KG1 (cell line): ENCODE data around the gene RNASET2.
A peak's percentile ranks its signal among the peaks of the same experiment; 100 is the strongest.
"Not testable (repeated sequence)": the region's sequence is repeated elsewhere in the genome, so short reads cannot be mapped to it uniquely, and the experiment has no call there.

Source experiments
- DNase-seq: peaks from one replicate; lab custom pipeline; 2025; lab: John Stamatoyannopoulos, UW

RNASET2 gene

DNA sequence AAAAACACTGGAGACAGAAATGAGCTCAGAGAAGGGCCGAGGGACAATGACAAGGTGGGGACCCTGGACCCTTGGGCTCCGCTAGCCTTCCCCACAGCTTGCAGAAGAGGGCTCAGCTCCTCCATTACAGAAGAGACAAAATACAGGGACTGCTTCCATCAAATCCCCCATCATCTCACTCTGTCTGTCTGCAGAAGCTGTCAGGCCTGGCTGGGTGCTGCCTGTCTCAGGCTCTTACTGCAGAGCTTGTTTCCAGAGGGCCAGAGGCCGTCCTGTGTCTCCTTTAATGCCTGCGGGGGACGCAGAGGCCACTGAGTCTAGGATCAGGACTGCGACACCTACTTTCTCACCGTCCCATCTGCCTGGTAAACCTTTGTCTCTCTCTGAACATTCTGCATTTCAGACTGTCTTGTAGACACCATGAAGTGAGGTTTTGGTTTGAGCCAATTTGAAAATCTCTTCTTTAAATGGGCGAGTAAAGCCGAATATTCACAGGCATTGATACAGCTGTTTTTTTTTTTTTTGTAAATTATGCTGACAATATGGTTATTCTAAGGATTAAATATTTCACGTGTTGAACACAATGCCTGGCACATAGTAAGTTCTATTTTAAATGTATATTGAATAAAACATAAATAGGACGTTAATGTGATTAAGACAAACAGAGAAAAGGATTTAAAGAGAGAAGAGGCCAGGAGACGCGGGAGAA is 28.3 kb downstream of the RNASET2 start:
- no peak for DNase-seq

DNA sequence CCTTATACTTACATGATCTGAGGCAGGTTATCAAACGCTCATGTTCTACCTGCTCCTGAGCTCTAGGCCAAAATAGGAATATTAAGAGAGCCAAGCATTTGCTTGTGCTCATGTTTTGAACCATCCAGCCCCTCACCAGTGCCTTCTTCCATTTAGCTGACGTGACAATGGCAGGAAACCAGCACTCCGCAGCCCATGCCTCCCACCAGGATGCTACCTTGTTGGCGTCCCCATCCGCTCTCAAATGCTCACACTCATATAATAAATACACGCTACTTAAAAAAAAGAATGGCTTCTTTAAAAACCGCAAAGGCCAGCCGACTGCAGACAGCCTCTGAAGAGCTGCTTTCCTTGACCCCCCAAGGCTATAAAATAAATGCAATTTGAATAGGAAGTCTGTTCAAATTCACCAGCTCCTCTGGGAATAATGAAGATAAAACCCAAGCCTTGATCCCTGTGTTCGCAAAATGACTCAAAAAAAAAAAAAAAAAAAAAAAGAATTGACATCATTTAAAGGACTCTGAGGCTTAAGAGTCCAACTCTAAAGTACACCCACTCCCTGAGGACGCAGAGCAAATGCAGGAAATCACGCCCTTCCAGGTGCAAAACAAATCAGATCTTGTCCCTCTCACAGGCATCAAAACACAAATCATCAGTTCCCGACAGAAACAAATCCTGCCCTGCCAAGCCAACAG is 29.0 kb downstream of the RNASET2 start:
- DNase-seq: no peak

- DNase-seq: no peak
Measured at GRCh38 chr6:166926748-166927147, 29.6 kb downstream of the RNASET2 start.

DNA sequence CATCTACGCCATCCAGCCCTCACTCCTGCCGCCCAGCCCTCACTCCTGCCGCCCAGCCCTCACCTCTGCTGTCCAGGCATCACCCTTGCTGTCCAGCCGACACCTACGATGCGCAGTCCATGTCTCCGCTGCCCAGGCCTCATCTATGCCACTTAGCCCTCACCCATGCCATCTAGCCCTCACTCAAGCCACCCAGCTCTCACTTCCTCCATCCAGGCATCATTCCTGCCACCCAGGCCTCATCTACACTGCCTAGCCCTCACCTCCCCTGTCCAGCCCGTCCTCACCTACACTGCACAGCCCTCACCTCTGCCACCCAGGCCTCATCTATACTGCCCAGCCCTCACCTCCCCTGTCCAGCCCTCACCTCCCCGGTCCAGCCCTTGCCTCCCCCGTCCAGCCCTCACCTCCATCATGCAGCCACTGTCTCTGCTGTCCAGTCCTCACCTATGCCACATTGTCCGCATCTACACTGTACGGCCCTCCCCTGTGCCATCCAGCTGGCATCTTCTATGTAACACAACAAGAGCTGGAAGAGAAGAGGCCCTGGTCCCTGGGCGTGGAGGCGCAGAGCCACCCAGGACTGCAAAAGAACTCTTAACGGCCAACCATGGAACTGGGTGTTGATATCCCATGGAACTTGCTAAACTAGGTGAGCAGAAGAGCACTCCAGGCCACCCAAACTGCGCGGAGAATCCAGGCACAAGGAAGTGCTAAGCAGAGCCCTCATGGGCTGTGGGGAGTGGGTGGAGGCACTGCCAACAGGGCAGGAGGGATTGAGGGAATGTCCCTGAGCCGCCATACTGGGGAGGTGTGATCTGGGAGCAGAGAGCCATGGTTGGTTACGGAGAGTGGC is 31.0 kb downstream of the RNASET2 start:
- DNase-seq: no peak

- DNase-seq: no peak
Measured at GRCh38 chr6:166924531-166924930, 31.8 kb downstream of the RNASET2 start.

- DNase-seq: no peak
Measured at GRCh38 chr6:166922937-166923336, 33.4 kb downstream of the RNASET2 start.

DNA sequence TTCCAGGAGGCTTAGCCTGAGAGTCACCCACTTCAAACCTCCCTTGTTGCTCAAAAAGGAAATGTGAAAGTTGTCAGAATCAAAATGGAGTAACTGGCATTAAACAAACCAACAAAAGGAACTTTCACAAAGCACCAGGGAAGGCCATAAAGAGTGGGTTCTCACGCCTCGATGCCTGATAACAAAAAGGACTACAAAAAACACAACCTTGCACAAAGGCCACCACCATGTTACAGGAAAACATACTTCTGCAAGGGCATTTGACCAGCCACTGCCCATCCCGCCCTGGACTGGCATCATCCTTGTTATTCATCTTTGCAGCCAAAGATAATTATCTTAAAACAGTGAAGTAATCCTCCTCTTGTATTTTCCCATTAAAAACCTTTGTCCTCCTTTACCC is 34.8 kb downstream of the RNASET2 start:
- DNase-seq: no peak

DNA sequence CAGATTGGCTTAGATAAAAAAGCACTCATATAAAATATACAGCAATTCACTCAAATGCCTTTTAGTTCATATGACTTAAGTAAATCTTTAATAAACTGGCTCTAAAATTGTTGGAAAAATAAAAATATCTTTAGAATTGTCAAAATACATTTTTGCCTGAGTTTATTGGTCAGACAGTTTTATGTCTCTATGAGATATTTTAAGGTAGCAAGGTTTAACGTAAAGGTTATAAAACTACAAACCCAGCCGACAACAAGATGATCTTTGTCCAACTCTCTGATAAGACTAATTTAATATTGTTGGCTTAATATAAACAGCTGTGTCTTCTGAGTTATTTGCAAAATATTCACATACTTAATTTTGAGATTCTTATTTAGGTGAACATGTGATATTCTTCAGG is 39.5 kb downstream of the RNASET2 start:
- DNase-seq: no peak

DNA sequence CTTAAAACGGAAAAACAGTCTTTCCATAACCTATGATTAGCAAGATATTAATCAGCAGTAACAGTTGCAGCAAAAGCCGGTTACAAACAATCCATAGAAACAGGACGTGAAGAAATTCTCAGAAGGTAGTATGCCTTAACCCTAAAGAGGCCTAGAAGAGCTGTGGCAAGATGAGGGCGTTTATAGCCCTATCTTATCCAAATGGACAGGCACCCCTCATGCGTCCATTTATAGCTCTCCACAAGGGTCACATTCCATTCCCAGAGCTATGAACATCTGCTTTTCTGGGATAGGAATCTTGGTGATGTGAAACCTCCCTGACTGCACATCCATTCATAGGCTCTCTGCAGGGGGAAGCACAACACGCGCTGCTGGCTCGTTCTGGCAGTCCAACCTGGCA is 40.9 kb downstream of the RNASET2 start:
- not testable (repeated sequence) for DNase-seq

- not testable (repeated sequence) for DNase-seq
Measured at GRCh38 chr6:166914952-166915351, 41.4 kb downstream of the RNASET2 start.

- no peak for DNase-seq
Measured at GRCh38 chr6:166911248-166911677, 45.1 kb downstream of the RNASET2 start.

DNA sequence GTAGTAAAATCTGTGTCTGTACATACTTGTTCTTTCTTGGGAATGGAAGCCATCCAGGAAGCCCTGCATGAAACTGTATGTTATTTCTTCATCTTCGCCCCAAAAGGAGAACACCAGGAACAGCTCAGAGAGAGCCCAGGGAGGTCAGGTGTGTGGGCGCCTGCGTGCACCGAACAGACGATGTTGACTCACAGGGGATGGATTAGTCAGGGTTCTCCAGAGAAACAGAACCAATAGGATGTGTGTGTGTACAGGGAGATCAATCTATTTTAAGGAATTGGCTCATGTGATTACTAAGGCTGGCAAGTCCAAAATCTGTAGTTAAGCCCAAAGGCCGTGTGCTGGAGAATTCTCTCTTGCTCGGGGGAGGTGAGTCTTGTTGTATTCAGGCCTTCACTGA is 45.7 kb downstream of the RNASET2 start:
- no peak for DNase-seq

- DNase-seq: peak; percentile 22
Measured at GRCh38 chr6:166908811-166909210, 47.5 kb downstream of the RNASET2 start.

DNA sequence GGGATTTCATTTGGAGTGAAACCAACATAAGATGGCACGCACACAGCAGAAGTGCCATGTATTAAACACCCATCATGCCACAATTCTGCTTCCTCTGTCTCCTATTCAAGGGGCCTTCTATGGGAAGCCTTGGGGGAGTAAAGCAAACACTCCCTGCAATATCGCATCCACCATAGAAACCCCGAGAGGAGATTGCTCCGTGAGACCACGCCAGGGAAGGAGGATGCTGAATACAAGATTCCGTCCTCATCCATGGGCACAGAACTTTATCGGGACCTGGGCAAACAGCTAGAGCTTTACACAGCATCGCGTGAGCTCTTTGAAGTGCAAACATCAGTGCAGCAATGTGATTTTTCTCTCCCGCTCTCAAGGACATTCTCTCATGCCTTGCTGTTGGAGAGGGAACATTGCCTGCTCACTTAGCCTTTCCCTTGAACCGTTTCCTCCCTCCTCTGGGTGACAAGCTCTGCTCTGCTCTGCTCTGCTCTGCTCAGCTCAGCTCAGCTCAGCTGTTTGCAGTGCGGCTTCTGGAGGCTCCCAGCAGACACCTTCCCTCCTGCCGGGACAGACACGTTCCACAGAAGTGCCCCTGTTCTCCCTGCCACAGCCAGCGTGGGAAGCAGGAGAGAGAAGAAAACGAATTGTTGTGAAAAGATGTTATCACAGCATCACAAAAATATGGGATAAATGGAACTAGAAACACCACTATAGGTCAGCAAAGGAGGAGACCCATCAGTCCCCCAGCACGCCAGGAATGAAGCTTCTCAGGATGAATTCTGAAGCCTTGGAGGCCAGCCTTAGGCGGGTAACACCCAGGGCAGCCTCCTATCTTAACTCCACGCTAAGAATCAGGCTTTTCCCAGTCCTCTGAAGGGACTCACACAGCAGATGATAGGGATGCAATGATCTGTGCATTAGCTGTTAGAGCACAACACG is 48.2 kb downstream of the RNASET2 start:
- DNase-seq: no peak

- DNase-seq: no peak
Measured at GRCh38 chr6:166907373-166907841, 48.9 kb downstream of the RNASET2 start.

DNA sequence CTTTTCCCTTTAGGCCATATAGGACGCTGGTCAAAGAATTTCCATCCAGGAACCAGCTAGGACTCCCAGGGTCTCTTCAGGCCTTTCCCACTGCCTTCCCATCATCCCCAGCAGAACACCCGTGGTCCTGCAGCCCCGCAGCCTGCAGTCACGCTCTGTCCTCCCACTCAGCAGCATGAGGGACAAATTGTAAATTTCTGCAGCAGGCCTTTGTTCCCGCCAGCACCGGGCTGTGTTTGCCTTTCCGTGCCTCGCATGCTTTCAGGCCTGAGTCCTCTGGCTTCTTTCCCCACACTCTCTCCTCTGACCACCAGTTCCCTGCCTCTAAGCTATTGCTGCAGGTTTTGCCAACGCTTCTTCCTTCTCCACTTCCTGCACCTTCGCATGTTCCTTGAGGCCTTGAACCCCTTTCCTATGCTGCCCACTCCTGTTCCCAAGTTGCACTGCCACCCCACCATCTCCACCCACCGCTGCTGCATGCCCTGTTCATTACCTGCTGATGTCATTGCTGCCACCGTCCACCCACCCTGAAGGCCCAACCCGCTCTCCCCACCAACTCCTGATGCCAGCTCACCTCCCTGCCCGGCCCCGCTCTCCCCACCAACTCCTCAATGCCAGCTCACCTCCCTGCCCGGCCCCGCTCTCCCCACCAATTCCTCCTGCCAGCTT is 49.8 kb downstream of the RNASET2 start:
- no peak for DNase-seq

DNA sequence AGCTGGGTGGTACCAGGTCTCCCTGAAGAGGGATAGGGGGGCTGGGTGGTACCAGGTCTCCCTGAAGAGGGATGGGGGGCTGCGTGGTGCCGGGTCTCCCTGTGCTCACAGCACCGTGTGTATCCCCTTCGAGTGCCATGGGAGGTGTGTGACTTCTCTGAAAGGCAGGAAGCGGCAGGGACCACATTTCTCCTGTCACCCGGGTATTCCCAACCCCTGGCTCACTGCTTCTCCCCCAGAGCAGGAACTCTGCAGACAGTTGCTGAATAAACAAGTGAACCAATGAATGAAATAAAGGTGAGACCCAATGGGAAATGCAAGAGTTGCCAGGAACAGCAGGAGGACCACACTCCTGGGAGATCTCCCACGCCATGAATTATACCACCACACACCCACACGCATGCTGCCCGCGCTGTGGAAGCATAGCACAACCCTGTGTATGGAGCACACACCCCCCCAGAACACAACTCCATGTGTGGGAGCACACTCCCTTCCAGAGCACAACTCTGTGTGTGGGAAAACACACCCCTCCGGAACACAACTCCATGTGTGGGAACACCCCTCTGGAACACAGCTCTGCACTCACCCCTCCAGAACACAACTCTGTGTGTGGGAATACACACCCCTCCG is 50.7 kb downstream of the RNASET2 start:
- no peak for DNase-seq

- no peak for DNase-seq
Measured at GRCh38 chr6:166905013-166905412, 51.3 kb downstream of the RNASET2 start.

- DNase-seq: no peak
Measured at GRCh38 chr6:166904101-166904746, 52.1 kb downstream of the RNASET2 start.

GRCh38 chr6:166903500-166903899 is 52.9 kb downstream of the RNASET2 start:
- no peak for DNase-seq
